Endothelial cell of umbilical vein (primary cell): Measurements from ENCODE around the gene CARHSP1. TPM values are rescaled to one million over a fixed set of nuclear protein-coding genes. Genes with fewer than 3 reads are reported as not detected.

Experiments used
- BruUV-seq: library from RNA; stranded (reverse); fragments of 400-500 nt; replicated peaks from 2 replicates; lab custom pipeline; 2021; lab: Mats Ljungman, UMichigan
- CTCF ChIA-PET: fragments of 300-600, 350-600 bp; sonication (Branson Sonifier 250); formaldehyde crosslinking; loops from one replicate; lab custom pipeline; 2021; ENCODE audit warnings: antibody characterized with exemption, inconsistent platforms; lab: Charles Lee
- POLR2A ChIA-PET: fragments of 300-600, 350-600 bp; sonication (Branson Sonifier 250); formaldehyde crosslinking; loops from one replicate; lab custom pipeline; 2021; ENCODE audit warnings: antibody characterized with exemption, inconsistent platforms; lab: Charles Lee
- DNase-seq: peaks from one replicate; pipeline ENCODE4 v3.0.0-alpha.2; 2011; ENCODE audit warnings: low read depth, low spot score
- FAIRE-seq: peaks from 2 replicates; lab custom pipeline; 2011; peaks lifted over from hg19 to GRCh38; lab: Jason Lieb, UNC
- H2AFZ ChIP-seq: 2 replicates; pipeline ENCODE4 v1.6.0; 2012; ENCODE audit warnings: low read depth, low read length, control low read depth, inconsistent platforms
- H3K27ac ChIP-seq: 2 replicates; pipeline ENCODE4 v1.5.1; 2011; ENCODE audit warnings: low read depth, mild to moderate bottlenecking, control low read depth, low read length, moderate library complexity; ENCODE audit not compliant: insufficient read depth
- H3K27me3 ChIP-seq, 2 experiments: 2 replicates each; pipeline versions ENCODE4 v1.6.0 to v1.6.1; 2011; ENCODE audit warnings: low read length in 2 of 2, mixed read lengths in 1 of 2; ENCODE audit not compliant: control insufficient read depth in 2 of 2, insufficient read depth in 2 of 2
- H3K36me3 ChIP-seq, 2 experiments: 2 replicates in 1 of 2; 3 replicates in 1 of 2; pipeline ENCODE4 v1.5.1; 2011; ENCODE audit warnings: low read length in 2 of 2, mild to moderate bottlenecking in 1 of 2, moderate library complexity in 1 of 2; ENCODE audit not compliant: control insufficient read depth in 2 of 2, insufficient read depth in 2 of 2; ENCODE audit errors: extremely low read depth in 1 of 2
- H3K4me1 ChIP-seq: 3 replicates; pipeline ENCODE4 v1.5.1; 2011; ENCODE audit warnings: mild to moderate bottlenecking, low read length; ENCODE audit not compliant: control insufficient read depth, insufficient read depth; ENCODE audit errors: extremely low read depth
- H3K4me2 ChIP-seq: 2 replicates; pipeline ENCODE4 v1.6.1; 2011; ENCODE audit warnings: low read length, control low read depth, mixed read lengths; ENCODE audit not compliant: insufficient read depth
- H3K4me3 ChIP-seq, 3 experiments: fragments of 200-600 bp in 1 of 3; sonication (generic), shearing (Covaris generic) in 1 of 3; replicated peaks in 1 of 3; 2 replicates each; pipeline ENCODE4 v1.5.1; 2011 to 2016; ENCODE audit warnings: control low read depth in 3 of 3, low read length in 3 of 3, mild to moderate bottlenecking in 2 of 3, inconsistent platforms in 1 of 3, low read depth in 1 of 3, moderate library complexity in 1 of 3; ENCODE audit not compliant: insufficient read depth in 1 of 3
- H3K79me2 ChIP-seq: 2 replicates; pipeline ENCODE4 v1.6.0; 2012; ENCODE audit warnings: low read length, inconsistent platforms; ENCODE audit not compliant: control insufficient read depth, insufficient read depth
- H3K9ac ChIP-seq: replicated peaks from 2 replicates; pipeline ENCODE3; 2011; ENCODE audit warnings: low read length, control low read depth; ENCODE audit not compliant: insufficient read depth; ENCODE audit errors: extremely low read depth
- H3K9me1 ChIP-seq: replicated peaks from 3 replicates; pipeline ENCODE4 v1.6.0; 2011; ENCODE audit warnings: mild to moderate bottlenecking, low read length; ENCODE audit not compliant: control insufficient read depth, insufficient read depth; ENCODE audit errors: extremely low read depth
- H3K9me3 ChIP-seq: replicated peaks from 2 replicates; pipeline ENCODE4 v1.5.1; 2012; ENCODE audit warnings: low read length, inconsistent platforms; ENCODE audit not compliant: control insufficient read depth, insufficient read depth
- H4K20me1 ChIP-seq: replicated peaks from 2 replicates; pipeline ENCODE3; 2011; ENCODE audit warnings: mild to moderate bottlenecking, low read length; ENCODE audit not compliant: control insufficient read depth, insufficient read depth; ENCODE audit errors: extremely low read depth
- CTCF ChIP-seq, 2 donors: IDR thresholded peaks; 1 replicate in 1 of 2; 2 replicates in 1 of 2; pipeline ENCODE4 v1.5.1; 2011; ENCODE audit warnings: low read length in 2 of 2, mild to moderate bottlenecking in 2 of 2, moderate library complexity in 2 of 2, control low read depth in 1 of 2, inconsistent platforms in 1 of 2, low read depth in 1 of 2; ENCODE audit not compliant: insufficient read depth in 1 of 2; ENCODE audit errors: extremely low read depth in 1 of 2
- EZH2 ChIP-seq: IDR thresholded peaks from 2 replicates; pipeline ENCODE4 v1.6.1; 2012; ENCODE audit warnings: borderline replicate concordance, low read depth, mild to moderate bottlenecking, moderate library complexity, low read length, inconsistent platforms; ENCODE audit not compliant: severe bottlenecking
- FOS ChIP-seq: IDR thresholded peaks from 2 replicates; pipeline ENCODE4 v1.6.1; 2011; ENCODE audit warnings: mild to moderate bottlenecking, low read length, moderate library complexity, borderline replicate concordance; ENCODE audit not compliant: insufficient read depth
- GATA2 ChIP-seq: IDR thresholded peaks from 2 replicates; pipeline ENCODE4 v1.7.0; 2011; ENCODE audit warnings: low read depth, mild to moderate bottlenecking, moderate library complexity, mixed read lengths, low read length; ENCODE audit not compliant: insufficient read length, insufficient read depth
- JUN ChIP-seq: IDR thresholded peaks from 2 replicates; pipeline ENCODE4 v1.6.1; 2011; ENCODE audit warnings: borderline replicate concordance, low read depth; ENCODE audit not compliant: insufficient read length, insufficient read depth
- MAX ChIP-seq: IDR thresholded peaks from 2 replicates; pipeline ENCODE4 v1.6.1; 2011; ENCODE audit not compliant: insufficient read depth, insufficient read length
- MYC ChIP-seq: IDR thresholded peaks from one replicate; pipeline ENCODE4 v1.6.1; 2011; ENCODE audit warnings: mild to moderate bottlenecking, low read depth, low read length
- POLR2A ChIP-seq: IDR thresholded peaks from 2 replicates; pipeline ENCODE4 v1.6.1; 2012; ENCODE audit warnings: low read depth, mild to moderate bottlenecking, control low read depth, low read length
- POLR2AphosphoS5 ChIP-seq: IDR thresholded peaks from 2 replicates; pipeline ENCODE4 v1.6.1; 2012; ENCODE audit warnings: low read depth, mild to moderate bottlenecking, control low read depth, low read length, moderate library complexity; ENCODE audit not compliant: insufficient read depth
- dilution Hi-C: fragments of 300-500 bp; cut with MboI; formaldehyde crosslinking; loops from one replicate; pipeline ENCODE4 v1.15.0; 2019; ENCODE audit warnings: low sequenced_read_pairs; ENCODE audit not compliant: extremely low pct_ligation_motif_present
- intact Hi-C: fragments of 100-400 bp; cut with micrococcal nuclease; formaldehyde crosslinking; loops from one replicate; pipeline ENCODE4 v1.10.0; 2022
- polyA plus RNA-seq, 4 experiments: library from polyadenylated mRNA; depleted of rRNA in 3 of 4; stranded (reverse) in 3 of 4; unstranded in 1 of 4; fragments of >200 nt; gene quantifications; 2 replicates each; pipeline versions ENCODE4 v1.2.1 to v1.2.3, GENCODE V29; 2011 to 2012; ENCODE audit warnings: missing spikeins in 1 of 4
- total RNA-seq: library from RNA; stranded (reverse); gene quantifications from 2 replicates; pipeline ENCODE4 v1.2.3, GENCODE V29; 2021

CARHSP1 gene
- total and polyA plus RNA-seq, 2 donors (not counting 3 experiments of a cell fraction or from before 2014, with no cell fraction given): 64.9 to 72.5 TPM

GRCh38 chr16:8887431-8887765 lies 18.6 kb upstream of the CARHSP1 start:
- Histone ChIP-seq H3K9me3 (no peaks in the 10 kb centered on the region), H3K79me2 (no peaks in the 10 kb centered on the region), H3K9ac (no peak overlapping the region), H4K20me1 (no peaks in the 10 kb centered on the region), H3K27ac (no peak overlapping the region), H3K27me3 (no peaks in the 10 kb centered on the region), H3K9me1 (no peaks in the 10 kb centered on the region), H2AFZ (no peak overlapping the region), H3K36me3 (peaks cover 3 to 16% of the 10 kb centered on the region in 2 experiments), H3K4me3 (no peak overlapping the region), H3K4me1 (peaks cover 12% of the 10 kb centered on the region), H3K4me2 (no peak overlapping the region)
- dilution Hi-C loops: no loop called here
- TF ChIP-seq GATA2 (no peak), CTCF (IDR thresholded peaks at IDR 0.05; ENCODE audit: extremely low read depth in 1 of 2, insufficient read depth in 1 of 2, low read depth in 1 of 2, low read length in 2 of 2) (no peak), FOS (no peak), POLR2A (no peak), MAX (no peak), POLR2AphosphoS5 (no peak), EZH2 (no peak), MYC (no peak), JUN (no peak)
- FAIRE-seq (no peak), DNase-seq (no peak)
- POLR2A ChIA-PET: no interaction called here
- CTCF ChIA-PET: interaction anchor here (5.2 kb wide), 1 partner anchor 122 kb away, joined by 23 read pairs; no protein-coding TSS in a partner anchor
- intact Hi-C loops: loop anchor here (5.0 kb wide), 1 partner anchor 120 kb away; no protein-coding TSS in a partner anchor
- BruUV-seq: no TSS peak
